ENCODE results near the gene SLC44A3. TPM values are rescaled to one million over a fixed set of nuclear protein-coding genes. Genes with fewer than 3 reads are reported as not detected.
A peak's percentile ranks its signal among the peaks of the same experiment; 100 is the strongest.

The SLC44A3 gene
- total RNA-seq, 1 donor = 2.9 TPM

- Histone ChIP-seq H3K4me2 (ENCODE audit: insufficient read depth, low read length) (peak overlapping the region; percentile 83), H3K27me3 (ENCODE audit: insufficient read depth, low read length) (no peaks in the 10 kb centered on the region), H2AFZ (ENCODE audit: low read length) (no peak overlapping the region), H3K36me3 (ENCODE audit: insufficient read depth, low read length) (no peaks in the 10 kb centered on the region), H3K79me2 (ENCODE audit: insufficient read depth, low read length) (no peaks in the 10 kb centered on the region), H3K4me1 (ENCODE audit: insufficient read depth, low read length) (peaks cover 49% of the 10 kb centered on the region), H3K9me3 (ENCODE audit: low read depth, low read length) (no peaks in the 10 kb centered on the region), H3K27ac (ENCODE audit: low read depth, low read length) (peak overlapping the region; percentile 97), H3K4me3 (ENCODE audit: insufficient read depth, low read length) (no peak overlapping the region), H4K20me1 (ENCODE audit: insufficient read depth, low read length) (no peaks in the 10 kb centered on the region)
- TF ChIP-seq CTCF (IDR thresholded peaks at IDR 0.05; ENCODE audit: extremely low read depth, low read depth, low read length) = no peak
- DNase-seq (ENCODE audit: insufficient read length, low spot score, missing footprints) = no peak
Observed at GRCh38 chr1:94862718-94863117, 42.6 kb downstream of the SLC44A3 start.

- Histone ChIP-seq H3K36me3 (ENCODE audit: insufficient read depth, low read length) (no peaks in the 10 kb centered on the region), H4K20me1 (ENCODE audit: insufficient read depth, low read length) (no peaks in the 10 kb centered on the region), H3K4me2 (ENCODE audit: insufficient read depth, low read length) (peak overlapping the region; percentile 83), H3K27me3 (ENCODE audit: insufficient read depth, low read length) (no peaks in the 10 kb centered on the region), H2AFZ (ENCODE audit: low read length) (peak overlapping the region; percentile 8), H3K4me3 (ENCODE audit: insufficient read depth, low read length) (peak overlapping the region; percentile 43), H3K4me1 (ENCODE audit: insufficient read depth, low read length) (peaks cover 49% of the 10 kb centered on the region), H3K79me2 (ENCODE audit: insufficient read depth, low read length) (no peaks in the 10 kb centered on the region), H3K27ac (ENCODE audit: low read depth, low read length) (peak overlapping the region; percentile 97), H3K9me3 (ENCODE audit: low read depth, low read length) (no peaks in the 10 kb centered on the region)
- TF ChIP-seq CTCF (IDR thresholded peaks at IDR 0.05; ENCODE audit: extremely low read depth, low read depth, low read length) = no peak
- no peak for DNase-seq (ENCODE audit: insufficient read length, low spot score, missing footprints)
Observed at GRCh38 chr1:94863297-94863911, 43.2 kb downstream of the SLC44A3 start.

- Histone ChIP-seq H3K4me2 (ENCODE audit: insufficient read depth, low read length) (peak overlapping the region; percentile 83), H3K36me3 (ENCODE audit: insufficient read depth, low read length) (no peaks in the 10 kb centered on the region), H3K79me2 (ENCODE audit: insufficient read depth, low read length) (no peaks in the 10 kb centered on the region), H3K27ac (ENCODE audit: low read depth, low read length) (peak overlapping the region; percentile 97), H2AFZ (ENCODE audit: low read length) (no peak overlapping the region), H3K9me3 (ENCODE audit: low read depth, low read length) (no peaks in the 10 kb centered on the region), H3K4me3 (ENCODE audit: insufficient read depth, low read length) (peak overlapping the region; percentile 43), H3K4me1 (ENCODE audit: insufficient read depth, low read length) (peaks cover 49% of the 10 kb centered on the region), H3K27me3 (ENCODE audit: insufficient read depth, low read length) (no peaks in the 10 kb centered on the region), H4K20me1 (ENCODE audit: insufficient read depth, low read length) (no peaks in the 10 kb centered on the region)
- no peak for DNase-seq (ENCODE audit: insufficient read length, low spot score, missing footprints)
- TF ChIP-seq CTCF (IDR thresholded peaks at IDR 0.05; ENCODE audit: extremely low read depth, low read depth, low read length) = no peak
Observed at GRCh38 chr1:94863919-94864318, 43.8 kb downstream of the SLC44A3 start.

DNA sequence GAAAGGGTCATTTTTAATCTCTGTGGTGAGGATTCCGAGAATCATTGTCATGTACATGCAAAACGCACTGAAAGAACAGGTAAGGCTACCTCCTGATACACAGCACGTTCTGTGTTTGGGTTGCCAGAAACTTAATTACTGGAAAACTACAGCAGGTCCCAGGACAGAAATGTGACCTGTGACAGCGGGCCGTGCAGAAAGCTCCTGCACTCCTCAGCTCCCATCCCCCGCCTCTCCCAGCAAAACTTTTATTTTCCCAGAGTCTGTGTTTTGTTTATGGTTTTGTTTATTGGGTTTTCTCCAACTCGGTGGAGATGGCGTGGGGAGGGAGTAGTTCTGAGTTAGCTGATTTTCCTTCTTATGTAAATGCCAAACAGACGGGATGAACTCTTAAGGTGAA, 44.7 kb downstream of the SLC44A3 start:
- Histone ChIP-seq H3K27me3 (ENCODE audit: insufficient read depth, low read length) (no peaks in the 10 kb centered on the region), H4K20me1 (ENCODE audit: insufficient read depth, low read length) (no peaks in the 10 kb centered on the region), H3K4me3 (ENCODE audit: insufficient read depth, low read length) (peak overlapping the region; percentile 43), H3K4me2 (ENCODE audit: insufficient read depth, low read length) (peak overlapping the region; percentile 83), H3K27ac (ENCODE audit: low read depth, low read length) (peak overlapping the region; percentile 97), H2AFZ (ENCODE audit: low read length) (peak overlapping the region; percentile 8), H3K4me1 (ENCODE audit: insufficient read depth, low read length) (peaks cover 49% of the 10 kb centered on the region), H3K79me2 (ENCODE audit: insufficient read depth, low read length) (no peaks in the 10 kb centered on the region), H3K36me3 (ENCODE audit: insufficient read depth, low read length) (no peaks in the 10 kb centered on the region), H3K9me3 (ENCODE audit: low read depth, low read length) (no peaks in the 10 kb centered on the region)
- no peak for DNase-seq (ENCODE audit: insufficient read length, low spot score, missing footprints)
- no peak for TF ChIP-seq CTCF (IDR thresholded peaks at IDR 0.05; ENCODE audit: extremely low read depth, low read depth, low read length)
